Right ventricle myocardium inferior (tissue), 1 donor: ENCODE measurements around the gene CHTF18. TPM values are rescaled to one million over a fixed set of nuclear protein-coding genes. Genes with fewer than 3 reads are reported as not detected.
"Not testable (repeated sequence)": the region's sequence is repeated elsewhere in the genome, so short reads cannot be mapped to it uniquely, and the experiment has no call there.

Source experiments
- ATAC-seq: fragments of 200-7000 bp; cut with Tn5 transposase; one replicate; pipeline ENCODE4 v1.9.1; 2020; ENCODE audit warnings: mild to moderate bottlenecking, moderate library complexity
- DNase-seq: peaks from one replicate; pipeline ENCODE4 v3.0.0; 2021; ENCODE audit errors: missing footprints
- intact Hi-C: fragments of 100-400 bp; cut with DNase I; formaldehyde crosslinking; loops from one replicate; pipeline ENCODE4 v1.11.0; 2022
- total RNA-seq: library from RNA; stranded (reverse); fragmentation: NEBNext Ultra II Directional; extraction: Animal tissue kit (Norgen Biotek cat#: 25700); gene quantifications from one replicate; pipeline ENCODE4 v1.2.1, GENCODE V29; 2021
- donor health status: DM: no; HTN: yes; CAD: no; lungs with severe emphysema.

The CHTF18 gene
- total RNA-seq, 1 donor from 2014 or later, result 6.4 TPM

GRCh38 chr16:833411-833810 lies 45.0 kb downstream of the CHTF18 start:
- DNase-seq (peak; percentile 57), ATAC-seq (no peak)
- intact Hi-C loops, result no loop called here

GRCh38 chr16:835373-835772 lies 47.0 kb downstream of the CHTF18 start:
- no peak for ATAC-seq
- peak; percentile 59 for DNase-seq
- intact Hi-C loops, result no loop called here

GRCh38 chr16:836221-836620 lies 47.8 kb downstream of the CHTF18 start:
- DNase-seq, result no peak
- intact Hi-C loops, result no loop called here
- ATAC-seq, result no peak

- intact Hi-C loops, ATAC-seq, DNase-seq: not testable (repeated sequence)
These were observed 48.4 kb downstream of the CHTF18 start for GRCh38 chr16:836822-837221.

GRCh38 chr16:838741-839140 lies 50.3 kb downstream of the CHTF18 start:
- intact Hi-C loops, result no loop called here
- peak; percentile 53 for DNase-seq
- no peak for ATAC-seq

- intact Hi-C loops, result no loop called here
- ATAC-seq (no peak), DNase-seq (peak; percentile 5)
These were observed 51.4 kb downstream of the CHTF18 start for GRCh38 chr16:839643-840408.

- DNase-seq, result peak; percentile 62
- no peak for ATAC-seq
- intact Hi-C loops, result no loop called here
These were observed 52.4 kb downstream of the CHTF18 start for GRCh38 chr16:840561-841454.

- DNase-seq, result peak; percentile 37
- intact Hi-C loops, result no loop called here
- no peak for ATAC-seq
These were observed 53.1 kb downstream of the CHTF18 start for GRCh38 chr16:841455-842060.

- ATAC-seq, result no peak
- DNase-seq, result peak; percentile 37
- intact Hi-C loops, result no loop called here
These were observed 53.6 kb downstream of the CHTF18 start for GRCh38 chr16:842061-842476.

GRCh38 chr16:842711-843560 lies 54.5 kb downstream of the CHTF18 start:
- peak; percentile 45 for DNase-seq
- ATAC-seq, result no peak
- intact Hi-C loops, result no loop called here

- DNase-seq (peak; percentile 67), ATAC-seq (no peak)
- intact Hi-C loops, result no loop called here
These were observed 55.4 kb downstream of the CHTF18 start for GRCh38 chr16:843771-844170.

- intact Hi-C loops, result no loop called here
- ATAC-seq, result no peak
- peak; percentile 55 for DNase-seq
These were observed 56.4 kb downstream of the CHTF18 start for GRCh38 chr16:844638-845350.

GRCh38 chr16:845351-845745 lies 56.9 kb downstream of the CHTF18 start:
- intact Hi-C loops, result no loop called here
- no peak for ATAC-seq
- DNase-seq, result peak; percentile 57

- ATAC-seq (no peak), DNase-seq (peak; percentile 37)
- intact Hi-C loops, result no loop called here
These were observed 58.7 kb downstream of the CHTF18 start for GRCh38 chr16:847151-847550.
